ENCODE results near the gene MRS2. TPM values are rescaled to one million over a fixed set of nuclear protein-coding genes. Genes with fewer than 3 reads are reported as not detected.

Gene MRS2
- total and polyA plus RNA-seq, 9 of the 15 experiments (the other 6 are each of a cell fraction or from before 2014, with no cell fraction given): 14.6 to 57.9 (median 48.1) TPM

DNA sequence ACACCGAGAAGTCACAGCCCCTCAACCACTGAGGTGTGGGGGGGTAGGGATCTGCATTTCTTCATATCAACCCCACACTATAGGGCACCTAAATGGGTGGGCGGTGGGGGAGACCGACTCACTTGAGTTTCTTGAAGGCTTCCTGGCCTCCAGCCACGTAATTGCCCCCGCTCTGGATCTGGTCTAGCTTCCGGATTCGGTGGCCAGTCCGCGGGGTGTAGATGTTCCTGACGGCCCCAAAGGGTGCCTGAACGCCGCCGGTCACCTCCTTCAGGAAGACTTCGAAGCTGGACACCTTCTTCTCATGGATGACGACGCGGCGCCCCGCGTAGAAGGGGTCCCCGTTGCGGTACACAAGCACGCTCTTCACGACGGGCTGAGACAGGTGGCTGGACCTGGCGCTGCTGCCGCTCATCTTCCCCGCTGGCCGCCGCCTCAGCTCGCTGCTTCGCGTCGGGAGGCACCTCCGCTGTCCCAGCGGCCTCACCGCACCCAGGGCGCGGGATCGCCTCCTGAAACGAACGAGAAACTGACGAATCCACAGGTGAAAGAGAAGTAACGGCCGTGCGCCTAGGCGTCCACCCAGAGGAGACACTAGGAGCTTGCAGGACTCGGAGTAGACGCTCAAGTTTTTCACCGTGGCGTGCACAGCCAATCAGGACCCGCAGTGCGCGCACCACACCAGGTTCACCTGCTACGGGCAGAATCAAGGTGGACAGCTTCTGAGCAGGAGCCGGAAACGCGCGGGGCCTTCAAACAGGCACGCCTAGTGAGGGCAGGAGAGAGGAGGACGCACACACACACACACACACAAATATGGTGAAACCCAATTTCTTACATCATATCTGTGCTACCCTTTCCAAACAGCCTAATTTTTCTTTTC, 45.2 kb upstream of the MRS2 start, which contains the start of gene DCDC2:
TSS of gene DCDC2 (minus strand) at position 724 of the 883 bp plus-strand sequence. CDS start at position 415, 309 bp downstream.
- WGBS (ENCODE audit: insufficient coverage, low coverage, missing lambda C conversion rate): 19% methylated on average over 61 of the region's 61 CpGs
- no peaks in the 10 kb centered on the region for H3K36me3 ChIP-seq (ENCODE audit: control insufficient read depth, insufficient read depth, low read length)
- H3K4me3 ChIP-seq: 0 out of 2 replicates have a peak within 1 kb of the TSS, but pooled peaks have one; percentile 10
- H3K9me1 ChIP-seq (ENCODE audit: control insufficient read depth, insufficient read depth, low read length): peaks cover 3% of the 10 kb centered on the region
- H3K79me2 ChIP-seq (ENCODE audit: control insufficient read depth, insufficient read depth, low read length): no peaks in the 10 kb centered on the region
- H3K4me1 ChIP-seq (replicated peaks in 1 of 2; ENCODE audit: control insufficient read depth in 2 of 2, insufficient read depth in 2 of 2, low read length in 2 of 2): peaks cover 0 to 14% of the 10 kb centered on the region in 2 experiments; a peak in 3 of 5 replicates
- peak within 1 kb of the TSS; percentile 56 for H3K4me2 ChIP-seq (ENCODE audit: insufficient read depth, low read length)
- H3K27ac ChIP-seq (ENCODE audit: extremely low read depth, low read depth, low read length): no peak within 1 kb of the TSS
- DNase-seq (ENCODE audit: extremely low read depth in 1 of 4, low spot score in 3 of 4): peak in 1 of 4 experiments; percentile 14
- no peaks in the 10 kb centered on the region for H3K9me3 ChIP-seq (replicated peaks; ENCODE audit: control insufficient read depth, insufficient read depth, low read depth, low read length)
- no peak for FAIRE-seq
- peak within 1 kb of the TSS; percentile 79 for H2AFZ ChIP-seq (ENCODE audit: low read depth, low read length)
- no peak for TF ChIP-seq GABPA (tag; conservative IDR thresholded peaks at IDR 0.05; ENCODE audit: low read depth)
- 0 out of 2 replicates have a peak, but pooled peaks have one; percentile 9 for TF ChIP-seq CXXC5 (CRISPR knock-in tag; IDR thresholded peaks at IDR 0.05)
- intact Hi-C loops (cut with micrococcal nuclease): no loop called here
- ChIA-PET POLR2A (interaction anchor here (0.5 to 1.1 kb wide), 2 partner anchors 41 to 627 kb away, joined by 3 read pairs; no protein-coding TSS in a partner anchor), CTCF (ENCODE audit: low intra/inter-chr PET ratio) (no interaction called here)
- peaks cover 20 to 22% of the 10 kb centered on the region in 2 experiments; a peak in 4 of 5 replicates for H3K27me3 ChIP-seq (ENCODE audit: control insufficient read depth in 2 of 2, insufficient read depth in 2 of 2, low read length in 2 of 2)
- peak within 1 kb of the TSS in 1 of 2 experiments; percentile 68; a peak in 1 of 4 replicates for H3K9ac ChIP-seq (ENCODE audit: insufficient read depth in 1 of 2, low read depth in 2 of 2, low read length in 2 of 2)
- no TSS peak for BruUV-seq (replicated peaks)
- no peaks in the 10 kb centered on the region for H4K20me1 ChIP-seq (replicated peaks; ENCODE audit: control insufficient read depth, insufficient read depth, low read length)
- peak; percentile 70 for ATAC-seq
- in situ Hi-C loops (cut with MboI): no loop called here

Data from K562 (cell line).